GM23338 (cell line): ENCODE data around the gene ANKH. TPM values are rescaled to one million over a fixed set of nuclear protein-coding genes. Genes with fewer than 3 reads are reported as not detected.
A peak's percentile ranks its signal among the peaks of the same experiment; 100 is the strongest.

Source experiments
- ATAC-seq: fragments of 200-7000 bp; cut with Tn5 transposase; 3 replicates; pipeline ENCODE4 v1.9.1; 2020
- DNase-seq: peaks from one replicate; pipeline ENCODE4 v3.0.0-alpha.2; 2015; ENCODE audit warnings: low spot score
- H2AFZ ChIP-seq: fragments of 200-600 bp; sonication (generic); 2 replicates; pipeline ENCODE4 v1.8.0; 2016; ENCODE audit warnings: antibody characterized with exemption, mild to moderate bottlenecking, moderate library complexity
- H3F3A ChIP-seq: fragments of 200-600 bp; sonication (generic); replicated peaks from 2 replicates; pipeline ENCODE4 v1.8.0; 2017; ENCODE audit warnings: antibody characterized with exemption, mixed run types, low read depth
- H3K27ac ChIP-seq: fragments of 200-600 bp; sonication (generic); 2 replicates; pipeline ENCODE4 v1.6.1; 2016; ENCODE audit warnings: low read depth
- H3K27me3 ChIP-seq: fragments of 200-600 bp; sonication (generic); 2 replicates; pipeline ENCODE4 v1.8.0; 2016; ENCODE audit warnings: mild to moderate bottlenecking, mixed run types, moderate library complexity; ENCODE audit not compliant: insufficient read depth
- H3K36me3 ChIP-seq: fragments of 200-600 bp; sonication (generic); 2 replicates; pipeline ENCODE4 v1.8.0; 2016; ENCODE audit warnings: mild to moderate bottlenecking; ENCODE audit not compliant: insufficient read depth
- H3K4me1 ChIP-seq: fragments of 200-600 bp; sonication (generic); 2 replicates; pipeline ENCODE4 v1.8.0; 2016; ENCODE audit warnings: mild to moderate bottlenecking, moderate library complexity; ENCODE audit not compliant: insufficient read depth
- H3K4me2 ChIP-seq: fragments of 200-600 bp; sonication (generic); 2 replicates; pipeline ENCODE4 v1.7.1; 2017; ENCODE audit warnings: mixed run types
- H3K4me3 ChIP-seq: fragments of 200-600 bp; sonication (generic); 2 replicates; pipeline ENCODE4 v1.6.1; 2016; ENCODE audit warnings: mixed run types
- H3K79me2 ChIP-seq: fragments of 200-600 bp; sonication (generic); replicated peaks from 2 replicates; pipeline ENCODE4 v1.8.0; 2017; ENCODE audit warnings: mild to moderate bottlenecking; ENCODE audit not compliant: insufficient read depth
- H3K9me2 ChIP-seq: fragments of 200-600 bp; sonication (generic); 2 replicates; pipeline ENCODE4 v1.8.0; 2017; ENCODE audit not compliant: insufficient read depth
- H4K20me1 ChIP-seq: fragments of 200-600 bp; sonication (generic); replicated peaks from 2 replicates; pipeline ENCODE4 v1.8.0; 2017; ENCODE audit warnings: mild to moderate bottlenecking; ENCODE audit not compliant: insufficient read depth
- H3K27ac Mint-ChIP-seq: 2 replicates; pipeline ENCODE4 v1.8.0; 2020; ENCODE audit warnings: inconsistent platforms, mild to moderate bottlenecking, moderate library complexity, mixed read lengths
- H3K27me3 Mint-ChIP-seq: 3 replicates; pipeline ENCODE4 v1.8.0; 2022; ENCODE audit warnings: low read depth, mild to moderate bottlenecking, moderate library complexity, mixed read lengths, inconsistent platforms; ENCODE audit not compliant: insufficient read depth, poor library complexity
- H3K36me3 Mint-ChIP-seq: 3 replicates; pipeline ENCODE4 v1.8.0; 2021; ENCODE audit warnings: low read depth, mild to moderate bottlenecking, inconsistent platforms, moderate library complexity, mixed read lengths
- H3K4me1 Mint-ChIP-seq: 3 replicates; pipeline ENCODE4 v1.8.0; 2020; ENCODE audit warnings: mild to moderate bottlenecking, inconsistent platforms, mixed read lengths
- H3K4me3 Mint-ChIP-seq: 3 replicates; pipeline ENCODE4 v1.8.0; 2021; ENCODE audit warnings: moderate library complexity, mild to moderate bottlenecking, inconsistent platforms, mixed read lengths
- H3K9me3 Mint-ChIP-seq: 3 replicates; pipeline ENCODE4 v1.8.0; 2020; ENCODE audit warnings: moderate library complexity, mild to moderate bottlenecking, inconsistent platforms, mixed read lengths
- CREB1 ChIP-seq: fragments of 250-450 bp; sonication (Bioruptor Pico); IDR thresholded peaks from 2 replicates; pipeline ENCODE4 v1.5.0; 2020; ENCODE audit warnings: low read depth, mild to moderate bottlenecking, moderate library complexity
- ETS1 ChIP-seq: IDR thresholded peaks from 2 replicates; pipeline ENCODE4 v1.6.1; 2016; ENCODE audit warnings: antibody characterized with exemption
- EZH2 ChIP-seq: fragments of 200-600 bp; sonication (generic); IDR thresholded peaks from one replicate; pipeline ENCODE4 v1.8.0; 2017; ENCODE audit warnings: antibody characterized with exemption, mild to moderate bottlenecking, low read depth; ENCODE audit not compliant: unreplicated experiment
- EZH2phosphoT487 ChIP-seq: fragments of 200-600 bp; sonication (generic); IDR thresholded peaks from one replicate; pipeline ENCODE4 v1.8.1; 2018; ENCODE audit warnings: antibody characterized with exemption; ENCODE audit not compliant: unreplicated experiment
- JUNB ChIP-seq: IDR thresholded peaks from one replicate; pipeline ENCODE4 v1.6.1; 2016; ENCODE audit warnings: antibody characterized with exemption; ENCODE audit not compliant: unreplicated experiment
- NANOG ChIP-seq: IDR thresholded peaks from 2 replicates; pipeline ENCODE4 v1.6.1; 2016; ENCODE audit warnings: antibody characterized with exemption, borderline replicate concordance
- POLR2AphosphoS5 ChIP-seq: IDR thresholded peaks from 2 replicates; pipeline ENCODE4 v1.6.1; 2016; ENCODE audit warnings: antibody characterized with exemption, low read depth
- REST ChIP-seq: IDR thresholded peaks from one replicate; pipeline ENCODE4 v1.6.1; 2018; ENCODE audit warnings: antibody characterized with exemption; ENCODE audit not compliant: unreplicated experiment
- STAT1 ChIP-seq: IDR thresholded peaks from one replicate; pipeline ENCODE4 v1.6.1; 2016; ENCODE audit warnings: antibody characterized with exemption; ENCODE audit not compliant: unreplicated experiment
- ZNF114 ChIP-seq: fragments of 250-450 bp; sonication (Bioruptor Pico); IDR thresholded peaks from 2 replicates; pipeline ENCODE4 v1.5.0; 2020; ENCODE audit warnings: mild to moderate bottlenecking, moderate library complexity
- ZNF331 ChIP-seq: fragments of 250-450 bp; sonication (Bioruptor Pico); IDR thresholded peaks from 2 replicates; pipeline ENCODE4 v1.5.0; 2020; ENCODE audit warnings: low read depth, mild to moderate bottlenecking, moderate library complexity
- polyA plus RNA-seq: library from polyadenylated mRNA; unstranded; fragments of >200 nt; fragmentation: Nextera tagmentation; extraction: Ambion mirVana; gene quantifications from 2 replicates; pipeline ENCODE4 v1.2.1, GENCODE V29; 2016
- total RNA-seq: library from RNA; depleted of rRNA; stranded (reverse); fragments of >200 nt; shearing (Covaris generic); gene quantifications from 2 replicates; pipeline ENCODE4 v1.2.3, GENCODE V29; 2014
- TF ChIP-seq, protein P1 (sequence below): fragments of 250-450 bp; sonication (Bioruptor Pico); IDR thresholded peaks from 2 replicates; pipeline ENCODE4 v1.5.0; 2020; ENCODE audit warnings: mild to moderate bottlenecking, moderate library complexity
- TF ChIP-seq, protein P2 (sequence below), 2 experiments: fragments of 200-600 bp in 1 of 2; sonication (generic) in 1 of 2; conservative IDR thresholded peaks; 2 replicates each; pipeline versions ENCODE4 v1.5.1 to v1.6.1; 2016 to 2017; ENCODE audit warnings: antibody characterized with exemption in 2 of 2, low read depth in 2 of 2, mild to moderate bottlenecking in 2 of 2, moderate library complexity in 1 of 2

The ANKH gene
- total and polyA plus RNA-seq, 2 experiments from 2014 or later, result 5.0 to 6.1 TPM

DNA sequence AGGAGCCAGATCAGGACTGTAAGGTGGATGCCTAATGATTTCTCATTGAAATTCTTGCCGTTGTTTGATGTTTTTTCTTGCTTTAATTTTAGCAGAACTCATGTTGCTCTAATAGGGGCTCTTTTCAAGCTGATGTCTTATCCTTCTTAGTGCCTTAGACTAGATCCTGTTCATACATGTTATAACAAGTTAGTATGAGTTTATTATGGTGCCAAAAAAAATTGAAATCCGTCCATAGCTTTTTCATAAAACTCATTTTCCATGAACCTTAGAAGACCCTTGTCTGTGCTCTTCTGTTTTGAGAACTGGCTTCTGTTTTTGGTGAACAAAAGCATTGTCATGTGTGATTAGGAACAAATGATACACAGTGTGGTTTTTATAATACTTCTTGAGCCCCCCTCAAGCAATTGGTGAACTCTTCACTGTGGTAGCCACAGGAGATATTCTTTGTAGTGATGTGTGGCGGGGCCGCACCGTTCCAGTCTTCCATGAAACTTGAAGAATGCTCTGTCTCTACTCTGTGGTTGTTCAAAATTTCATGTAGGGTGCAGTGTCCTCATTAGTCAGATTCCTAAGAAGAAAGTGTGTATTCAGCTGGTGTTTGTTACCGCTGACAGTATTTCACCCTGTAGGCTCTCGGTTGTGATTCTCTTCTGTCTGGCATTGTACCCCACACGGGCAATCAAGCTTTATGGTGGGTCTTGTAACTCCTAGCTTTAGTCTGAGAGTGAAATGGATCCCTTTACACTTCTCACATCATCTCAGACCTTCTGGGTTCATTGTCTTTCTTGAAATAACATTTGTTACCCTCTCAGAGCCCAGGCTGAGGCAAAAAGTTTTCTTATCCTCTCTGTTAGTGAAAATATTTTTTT is 196.4 kb downstream of the ANKH start:
- TF ChIP-seq POLR2AphosphoS5 (no peak), JUNB (no peak), REST (no peak), EZH2phosphoT487 (no peak), CREB1 (CRISPR knock-in tag) (no peak), ETS1 (no peak), STAT1 (no peak), ZNF331 (CRISPR knock-in tag) (no peak), EZH2 (no peak), ZNF114 (CRISPR knock-in tag) (no peak), NANOG (no peak)
- TF ChIP-seq, protein P1, sequence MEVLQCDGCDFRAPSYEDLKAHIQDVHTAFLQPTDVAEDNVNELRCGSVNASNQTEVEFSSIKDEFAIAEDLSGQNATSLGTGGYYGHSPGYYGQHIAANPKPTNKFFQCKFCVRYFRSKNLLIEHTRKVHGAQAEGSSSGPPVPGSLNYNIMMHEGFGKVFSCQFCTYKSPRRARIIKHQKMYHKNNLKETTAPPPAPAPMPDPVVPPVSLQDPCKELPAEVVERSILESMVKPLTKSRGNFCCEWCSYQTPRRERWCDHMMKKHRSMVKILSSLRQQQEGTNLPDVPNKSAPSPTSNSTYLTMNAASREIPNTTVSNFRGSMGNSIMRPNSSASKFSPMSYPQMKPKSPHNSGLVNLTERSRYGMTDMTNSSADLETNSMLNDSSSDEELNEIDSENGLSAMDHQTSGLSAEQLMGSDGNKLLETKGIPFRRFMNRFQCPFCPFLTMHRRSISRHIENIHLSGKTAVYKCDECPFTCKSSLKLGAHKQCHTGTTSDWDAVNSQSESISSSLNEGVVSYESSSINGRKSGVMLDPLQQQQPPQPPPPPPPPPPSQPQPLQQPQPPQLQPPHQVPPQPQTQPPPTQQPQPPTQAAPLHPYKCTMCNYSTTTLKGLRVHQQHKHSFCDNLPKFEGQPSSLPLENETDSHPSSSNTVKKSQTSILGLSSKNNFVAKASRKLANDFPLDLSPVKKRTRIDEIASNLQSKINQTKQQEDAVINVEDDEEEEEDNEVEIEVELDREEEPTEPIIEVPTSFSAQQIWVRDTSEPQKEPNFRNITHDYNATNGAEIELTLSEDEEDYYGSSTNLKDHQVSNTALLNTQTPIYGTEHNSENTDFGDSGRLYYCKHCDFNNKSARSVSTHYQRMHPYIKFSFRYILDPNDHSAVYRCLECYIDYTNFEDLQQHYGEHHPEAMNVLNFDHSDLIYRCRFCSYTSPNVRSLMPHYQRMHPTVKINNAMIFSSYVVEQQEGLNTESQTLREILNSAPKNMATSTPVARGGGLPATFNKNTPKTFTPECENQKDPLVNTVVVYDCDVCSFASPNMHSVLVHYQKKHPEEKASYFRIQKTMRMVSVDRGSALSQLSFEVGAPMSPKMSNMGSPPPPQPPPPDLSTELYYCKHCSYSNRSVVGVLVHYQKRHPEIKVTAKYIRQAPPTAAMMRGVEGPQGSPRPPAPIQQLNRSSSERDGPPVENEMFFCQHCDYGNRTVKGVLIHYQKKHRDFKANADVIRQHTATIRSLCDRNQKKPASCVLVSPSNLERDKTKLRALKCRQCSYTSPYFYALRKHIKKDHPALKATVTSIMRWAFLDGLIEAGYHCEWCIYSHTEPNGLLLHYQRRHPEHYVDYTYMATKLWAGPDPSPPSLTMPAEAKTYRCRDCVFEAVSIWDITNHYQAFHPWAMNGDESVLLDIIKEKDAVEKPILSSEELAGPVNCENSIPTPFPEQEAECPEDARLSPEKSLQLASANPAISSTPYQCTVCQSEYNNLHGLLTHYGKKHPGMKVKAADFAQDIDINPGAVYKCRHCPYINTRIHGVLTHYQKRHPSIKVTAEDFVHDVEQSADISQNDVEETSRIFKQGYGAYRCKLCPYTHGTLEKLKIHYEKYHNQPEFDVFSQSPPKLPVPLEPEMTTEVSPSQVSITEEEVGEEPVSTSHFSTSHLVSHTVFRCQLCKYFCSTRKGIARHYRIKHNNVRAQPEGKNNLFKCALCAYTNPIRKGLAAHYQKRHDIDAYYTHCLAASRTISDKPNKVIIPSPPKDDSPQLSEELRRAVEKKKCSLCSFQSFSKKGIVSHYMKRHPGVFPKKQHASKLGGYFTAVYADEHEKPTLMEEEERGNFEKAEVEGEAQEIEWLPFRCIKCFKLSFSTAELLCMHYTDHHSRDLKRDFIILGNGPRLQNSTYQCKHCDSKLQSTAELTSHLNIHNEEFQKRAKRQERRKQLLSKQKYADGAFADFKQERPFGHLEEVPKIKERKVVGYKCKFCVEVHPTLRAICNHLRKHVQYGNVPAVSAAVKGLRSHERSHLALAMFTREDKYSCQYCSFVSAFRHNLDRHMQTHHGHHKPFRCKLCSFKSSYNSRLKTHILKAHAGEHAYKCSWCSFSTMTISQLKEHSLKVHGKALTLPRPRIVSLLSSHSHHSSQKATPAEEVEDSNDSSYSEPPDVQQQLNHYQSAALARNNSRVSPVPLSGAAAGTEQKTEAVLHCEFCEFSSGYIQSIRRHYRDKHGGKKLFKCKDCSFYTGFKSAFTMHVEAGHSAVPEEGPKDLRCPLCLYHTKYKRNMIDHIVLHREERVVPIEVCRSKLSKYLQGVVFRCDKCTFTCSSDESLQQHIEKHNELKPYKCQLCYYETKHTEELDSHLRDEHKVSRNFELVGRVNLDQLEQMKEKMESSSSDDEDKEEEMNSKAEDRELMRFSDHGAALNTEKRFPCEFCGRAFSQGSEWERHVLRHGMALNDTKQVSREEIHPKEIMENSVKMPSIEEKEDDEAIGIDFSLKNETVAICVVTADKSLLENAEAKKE, result no peak
- TF ChIP-seq, protein P2, sequence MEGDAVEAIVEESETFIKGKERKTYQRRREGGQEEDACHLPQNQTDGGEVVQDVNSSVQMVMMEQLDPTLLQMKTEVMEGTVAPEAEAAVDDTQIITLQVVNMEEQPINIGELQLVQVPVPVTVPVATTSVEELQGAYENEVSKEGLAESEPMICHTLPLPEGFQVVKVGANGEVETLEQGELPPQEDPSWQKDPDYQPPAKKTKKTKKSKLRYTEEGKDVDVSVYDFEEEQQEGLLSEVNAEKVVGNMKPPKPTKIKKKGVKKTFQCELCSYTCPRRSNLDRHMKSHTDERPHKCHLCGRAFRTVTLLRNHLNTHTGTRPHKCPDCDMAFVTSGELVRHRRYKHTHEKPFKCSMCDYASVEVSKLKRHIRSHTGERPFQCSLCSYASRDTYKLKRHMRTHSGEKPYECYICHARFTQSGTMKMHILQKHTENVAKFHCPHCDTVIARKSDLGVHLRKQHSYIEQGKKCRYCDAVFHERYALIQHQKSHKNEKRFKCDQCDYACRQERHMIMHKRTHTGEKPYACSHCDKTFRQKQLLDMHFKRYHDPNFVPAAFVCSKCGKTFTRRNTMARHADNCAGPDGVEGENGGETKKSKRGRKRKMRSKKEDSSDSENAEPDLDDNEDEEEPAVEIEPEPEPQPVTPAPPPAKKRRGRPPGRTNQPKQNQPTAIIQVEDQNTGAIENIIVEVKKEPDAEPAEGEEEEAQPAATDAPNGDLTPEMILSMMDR (conservative IDR thresholded peaks at IDR 0.05; ENCODE audit: low read depth in 2 of 2), result no peak
- peaks cover 6% of the 10 kb centered on the region; the same call in 2 of the 3 replicates for H3K36me3 Mint-ChIP-seq
- peaks cover 5% of the 10 kb centered on the region for H3K27me3 Mint-ChIP-seq
- H3K27ac ChIP-seq, result no peak overlapping the region
- no peaks in the 10 kb centered on the region for H3K9me3 Mint-ChIP-seq
- H3K4me2 ChIP-seq, result peak overlapping the region; percentile 40; the same call in 1 of the 2 replicates
- H3F3A ChIP-seq, result no peaks in the 10 kb centered on the region
- ATAC-seq (no peak), DNase-seq (no peak)
- H3K27ac Mint-ChIP-seq, result peak overlapping the region; percentile 8; the same call in 1 of the 2 replicates
- no peak overlapping the region for H3K4me3 Mint-ChIP-seq
- peaks cover 54% of the 10 kb centered on the region for H3K4me1 Mint-ChIP-seq
- no peaks in the 10 kb centered on the region for H3K27me3 ChIP-seq
- H3K36me3 ChIP-seq, result no peaks in the 10 kb centered on the region; the same call in 1 of the 2 replicates
- no peaks in the 10 kb centered on the region; the same call in 1 of the 2 replicates for H4K20me1 ChIP-seq
- H3K79me2 ChIP-seq, result peaks cover 77% of the 10 kb centered on the region
- H3K4me1 ChIP-seq, result peaks cover 58% of the 10 kb centered on the region
- no peak overlapping the region for H2AFZ ChIP-seq
- no peak overlapping the region for H3K4me3 ChIP-seq
- H3K9me2 ChIP-seq, result no peaks in the 10 kb centered on the region; the same call in 1 of the 2 replicates
